GM12878 (cell line): Measurements from ENCODE around the gene TMEM167B. TPM values are rescaled to one million over a fixed set of nuclear protein-coding genes. Genes with fewer than 3 reads are reported as not detected.

Experiments
- ATAC-seq: fragments of 200-7000 bp; cut with Tn5 transposase; 3 replicates; pipeline ENCODE4 v1.9.1; 2020; ENCODE audit warnings: mild to moderate bottlenecking, moderate library complexity
- BruUV-seq: library from RNA; stranded (reverse); fragments of 400-500 nt; replicated peaks from 2 replicates; lab custom pipeline; 2021; lab: Mats Ljungman, UMichigan
- CTCF ChIA-PET: fragments of 300-600 bp; sonication (Branson Sonifier 250); formaldehyde crosslinking; extraction: SDS; loops from one replicate; lab custom pipeline; 2021; ENCODE audit warnings: inconsistent platforms; lab: Yijun Ruan, JAX
- POLR2A ChIA-PET: fragments of 350-600 bp; formaldehyde crosslinking; extraction: SDS; loops from one replicate; lab custom pipeline; 2021; ENCODE audit warnings: inconsistent platforms; lab: Charles Lee
- RAD21 ChIA-PET: fragments of 300-600 bp; sonication (Branson Sonifier 250); formaldehyde crosslinking; loops from one replicate; lab custom pipeline; 2023; ENCODE audit warnings: antibody characterized with exemption; ENCODE audit not compliant: unreplicated experiment; lab: Charles Lee
- SMC1A ChIA-PET: fragments of 300-600 bp; sonication (Branson Sonifier 250); formaldehyde crosslinking; loops from one replicate; lab custom pipeline; 2023; ENCODE audit not compliant: unreplicated experiment, uncharacterized antibody; lab: Charles Lee
- DNase-seq: peaks from one replicate; pipeline ENCODE4 v3.0.0-alpha.2; 2011; ENCODE audit warnings: low read depth, low spot score
- FAIRE-seq: peaks from 3 replicates; lab custom pipeline; 2011; peaks lifted over from hg19 to GRCh38; lab: Jason Lieb, UNC
- H2AFZ ChIP-seq: 2 replicates; pipeline ENCODE4 v1.6.0; 2011; ENCODE audit warnings: low read depth, low read length, control low read depth; ENCODE audit not compliant: control insufficient read depth
- H3K27ac ChIP-seq: 2 replicates; pipeline ENCODE4 v1.5.1; 2011; ENCODE audit warnings: control low read depth; ENCODE audit not compliant: control insufficient read depth, insufficient read depth
- H3K27me3 ChIP-seq, 2 experiments: replicated peaks in 1 of 2; 2 replicates each; pipeline versions ENCODE4 v1.6.0 to v1.6.1; 2011; ENCODE audit warnings: low read length in 1 of 2; ENCODE audit not compliant: control insufficient read depth in 2 of 2, insufficient read depth in 2 of 2
- H3K36me3 ChIP-seq, 2 experiments: 2 replicates each; pipeline ENCODE4 v1.5.1; 2011; ENCODE audit warnings: low read length in 1 of 2; ENCODE audit not compliant: control insufficient read depth in 2 of 2, insufficient read depth in 2 of 2
- H3K4me1 ChIP-seq: 2 replicates; pipeline ENCODE4 v1.6.1; 2011; ENCODE audit warnings: mild to moderate bottlenecking, low read length, moderate library complexity, mixed read lengths; ENCODE audit not compliant: control insufficient read depth, insufficient read depth
- H3K4me2 ChIP-seq: 2 replicates; pipeline ENCODE4 v1.6.0; 2011; ENCODE audit warnings: control low read depth; ENCODE audit not compliant: control insufficient read depth, insufficient read depth
- H3K4me3 ChIP-seq: fragments of 200-600 bp; sonication (generic); 2 replicates; pipeline ENCODE4 v1.5.1; 2016
- H3K79me2 ChIP-seq: 2 replicates; pipeline ENCODE4 v1.6.0; 2011; ENCODE audit warnings: low read length; ENCODE audit not compliant: control insufficient read depth, insufficient read depth
- H3K9ac ChIP-seq: 2 replicates; pipeline ENCODE4 v1.8.0; 2011; ENCODE audit warnings: low read length, control low read depth, mixed read lengths; ENCODE audit not compliant: control insufficient read depth, insufficient read depth
- H3K9me3 ChIP-seq: replicated peaks from 3 replicates; pipeline ENCODE4 v1.5.1; 2011; ENCODE audit warnings: mild to moderate bottlenecking, low read length; ENCODE audit not compliant: control insufficient read depth, insufficient read depth
- H4K20me1 ChIP-seq: 2 replicates; pipeline ENCODE4 v1.6.0; 2011; ENCODE audit not compliant: control insufficient read depth, insufficient read depth
- BACH1 ChIP-seq: fragments of 450-650 bp; IDR thresholded peaks from 2 replicates; pipeline ENCODE4 v1.6.1; 2017; ENCODE audit warnings: mild to moderate bottlenecking, borderline replicate concordance
- BCL11A ChIP-seq: IDR thresholded peaks from 2 replicates; pipeline ENCODE4 v1.6.1; 2011; ENCODE audit warnings: low read depth, low read length
- CREB1 ChIP-seq: IDR thresholded peaks from 2 replicates; pipeline ENCODE4 v1.6.1; 2012; ENCODE audit warnings: low read depth, mild to moderate bottlenecking, inconsistent platforms
- KLF5 ChIP-seq: fragments of 450-650 bp; IDR thresholded peaks from 2 replicates; pipeline ENCODE4 v1.6.1; 2014; ENCODE audit warnings: mild to moderate bottlenecking; ENCODE audit not compliant: partially characterized antibody
- MEF2A ChIP-seq: IDR thresholded peaks from 2 replicates; pipeline ENCODE4 v1.6.1; 2011; ENCODE audit warnings: low read depth, mild to moderate bottlenecking, low read length, moderate library complexity; ENCODE audit not compliant: insufficient read depth
- NRF1 ChIP-seq: conservative IDR thresholded peaks from 2 replicates; pipeline ENCODE4 v1.6.1; 2011; ENCODE audit warnings: mild to moderate bottlenecking, low read depth, low read length, improper control_type of control experiment
- POLR2AphosphoS5 ChIP-seq: IDR thresholded peaks from 2 replicates; pipeline ENCODE4 v1.6.1; 2011; ENCODE audit warnings: mild to moderate bottlenecking, low read length, inconsistent platforms
- STAT1 ChIP-seq: fragments of 450-650 bp; conservative IDR thresholded peaks from 2 replicates; pipeline ENCODE4 v1.6.1; 2014; ENCODE audit warnings: antibody characterized with exemption, mild to moderate bottlenecking
- SUZ12 ChIP-seq: fragments of 200-600 bp; sonication (generic); IDR thresholded peaks from one replicate; pipeline ENCODE4 v1.6.1; 2018; ENCODE audit warnings: antibody characterized with exemption, mild to moderate bottlenecking; ENCODE audit not compliant: unreplicated experiment
- TCF3 ChIP-seq: IDR thresholded peaks from 2 replicates; pipeline ENCODE4 v1.6.1; 2012; ENCODE audit warnings: low read depth, mild to moderate bottlenecking, low read length, borderline replicate concordance; ENCODE audit not compliant: insufficient read depth
- ZNF687 ChIP-seq: fragments of 450-650 bp; IDR thresholded peaks from 2 replicates; pipeline ENCODE4 v1.6.1; 2017; ENCODE audit warnings: mild to moderate bottlenecking, moderate library complexity
- ZSCAN29 ChIP-seq: fragments of 450-650 bp; IDR thresholded peaks from 2 replicates; pipeline ENCODE4 v1.6.1; 2017; ENCODE audit warnings: mild to moderate bottlenecking, moderate library complexity
- in situ Hi-C: fragments of 300-500 bp; cut with MboI; formaldehyde crosslinking; loops from 9 replicates; pipeline ENCODE4 v1.14.3; 2018; ENCODE audit warnings: mixed read lengths
- intact Hi-C: fragments of 100-400 bp; cut with micrococcal nuclease; formaldehyde crosslinking; loops from one replicate; pipeline ENCODE4 v1.14.2; 2022; ENCODE audit not compliant: unreplicated experiment
- polyA plus RNA-seq, 11 experiments: library from polyadenylated mRNA; depleted of rRNA in 4 of 11; unstranded in 6 of 11; stranded (reverse) in 5 of 11; fragments of >200 nt; fragmentation: Nextera tagmentation in 4 of 11; fragmentation: Illumina TruSeq in 1 of 11; extraction: Ambion mirVana in 4 of 11; extraction: Trizol in 1 of 11; gene quantifications; 1 replicate in 1 of 11; 2 replicates in 10 of 11; pipeline versions ENCODE4 v1.2.1 to v1.2.3, GENCODE V29; 2011 to 2016; ENCODE audit warnings: inconsistent platforms in 2 of 11, missing spikeins in 2 of 11, low read depth in 1 of 11
- total RNA-seq, 4 experiments: library from RNA; depleted of rRNA in 3 of 4; stranded (reverse); fragments of >200 nt in 3 of 4; fragmentation: Illumina TruSeq in 1 of 4; extraction: Trizol in 1 of 4; gene quantifications; 2 replicates each; pipeline versions ENCODE4 v1.2.1 to v1.2.3, GENCODE V29; 2013 to 2021
- TF ChIP-seq, protein P1 (sequence below): fragments of 450-650 bp; IDR thresholded peaks from 2 replicates; pipeline ENCODE4 v1.6.1; 2017; ENCODE audit warnings: low read depth, mild to moderate bottlenecking, moderate library complexity
- TF ChIP-seq, protein P2 (sequence below): IDR thresholded peaks from 2 replicates; pipeline ENCODE4 v1.6.1; 2011; ENCODE audit warnings: mild to moderate bottlenecking, low read depth, low read length, moderate library complexity; ENCODE audit not compliant: insufficient replicate concordance

Gene TMEM167B
- total and polyA plus RNA-seq, 10 of the 15 experiments (the other 5 are each of a cell fraction or from before 2014, with no cell fraction given): 15.6 to 26.1 (median 21.1) TPM

GRCh38 chr1:109131059-109131458 lies 40.5 kb downstream of the TMEM167B start (continued):
- no peak for TF ChIP-seq KLF5
- TF ChIP-seq, protein P1, sequence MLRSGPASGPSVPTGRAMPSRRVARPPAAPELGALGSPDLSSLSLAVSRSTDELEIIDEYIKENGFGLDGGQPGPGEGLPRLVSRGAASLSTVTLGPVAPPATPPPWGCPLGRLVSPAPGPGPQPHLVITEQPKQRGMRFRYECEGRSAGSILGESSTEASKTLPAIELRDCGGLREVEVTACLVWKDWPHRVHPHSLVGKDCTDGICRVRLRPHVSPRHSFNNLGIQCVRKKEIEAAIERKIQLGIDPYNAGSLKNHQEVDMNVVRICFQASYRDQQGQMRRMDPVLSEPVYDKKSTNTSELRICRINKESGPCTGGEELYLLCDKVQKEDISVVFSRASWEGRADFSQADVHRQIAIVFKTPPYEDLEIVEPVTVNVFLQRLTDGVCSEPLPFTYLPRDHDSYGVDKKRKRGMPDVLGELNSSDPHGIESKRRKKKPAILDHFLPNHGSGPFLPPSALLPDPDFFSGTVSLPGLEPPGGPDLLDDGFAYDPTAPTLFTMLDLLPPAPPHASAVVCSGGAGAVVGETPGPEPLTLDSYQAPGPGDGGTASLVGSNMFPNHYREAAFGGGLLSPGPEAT: no peak
- TF ChIP-seq ZNF687: no peak
- no peak for TF ChIP-seq TCF3
- no peak for TF ChIP-seq CREB1
- no peak for TF ChIP-seq SUZ12
- no peak for TF ChIP-seq STAT1

GRCh38 chr1:109131800-109132199 lies 41.2 kb downstream of the TMEM167B start:
- POLR2A ChIA-PET: no interaction called here

More at GRCh38 chr1:109131800-109132199, 41.2 kb downstream of the TMEM167B start:
- ATAC-seq (no peak), FAIRE-seq (no peak), DNase-seq (no peak)
- Histone ChIP-seq H3K4me3 (no peak overlapping the region), H3K79me2 (no peaks in the 10 kb centered on the region), H3K4me2 (no peak overlapping the region), H3K36me3 (no peaks in the 10 kb centered on the region), H2AFZ (no peak overlapping the region), H3K4me1 (peaks cover 10% of the 10 kb centered on the region), H3K27ac (no peak overlapping the region), H3K9me3 (no peaks in the 10 kb centered on the region), H3K9ac (no peak overlapping the region), H3K27me3 (no peaks in the 10 kb centered on the region), H4K20me1 (no peaks in the 10 kb centered on the region)
- CTCF ChIA-PET: interaction anchor here (1.8 to 3.4 kb wide), 3 partner anchors 17 to 62 kb away, joined by 5 to 24 read pairs (median 5); a partner anchor contains a TSS
- TF ChIP-seq NRF1 (no peak), POLR2AphosphoS5 (no peak), BACH1 (no peak), BCL11A (no peak), MEF2A (no peak), ZSCAN29 (no peak)
- TF ChIP-seq, protein P2, sequence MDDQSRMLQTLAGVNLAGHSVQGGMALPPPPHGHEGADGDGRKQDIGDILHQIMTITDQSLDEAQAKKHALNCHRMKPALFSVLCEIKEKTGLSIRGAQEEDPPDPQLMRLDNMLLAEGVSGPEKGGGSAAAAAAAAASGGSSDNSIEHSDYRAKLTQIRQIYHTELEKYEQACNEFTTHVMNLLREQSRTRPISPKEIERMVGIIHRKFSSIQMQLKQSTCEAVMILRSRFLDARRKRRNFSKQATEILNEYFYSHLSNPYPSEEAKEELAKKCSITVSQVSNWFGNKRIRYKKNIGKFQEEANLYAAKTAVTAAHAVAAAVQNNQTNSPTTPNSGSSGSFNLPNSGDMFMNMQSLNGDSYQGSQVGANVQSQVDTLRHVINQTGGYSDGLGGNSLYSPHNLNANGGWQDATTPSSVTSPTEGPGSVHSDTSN: no peak
- in situ Hi-C loops: no loop called here
- SMC1A ChIA-PET: interaction anchor here (0.6 to 1.0 kb wide), 4 partner anchors 16 to 1267 kb away, joined by 3 read pairs; no protein-coding TSS in a partner anchor
- no TSS peak for BruUV-seq
- RAD21 ChIA-PET: interaction anchor here (1.3 kb wide), 1 partner anchor 16 kb away, joined by 3 read pairs; no protein-coding TSS in a partner anchor
- intact Hi-C loops: no loop called here
